GDM1 (cell line): ENCODE data around the gene RTN4R.
"Not testable (repeated sequence)": the region's sequence is repeated elsewhere in the genome, so short reads cannot be mapped to it uniquely, and the experiment has no call there.

Experiments
- DNase-seq: peaks from one replicate; lab custom pipeline; 2025; lab: John Stamatoyannopoulos, UW

Gene RTN4R

DNA sequence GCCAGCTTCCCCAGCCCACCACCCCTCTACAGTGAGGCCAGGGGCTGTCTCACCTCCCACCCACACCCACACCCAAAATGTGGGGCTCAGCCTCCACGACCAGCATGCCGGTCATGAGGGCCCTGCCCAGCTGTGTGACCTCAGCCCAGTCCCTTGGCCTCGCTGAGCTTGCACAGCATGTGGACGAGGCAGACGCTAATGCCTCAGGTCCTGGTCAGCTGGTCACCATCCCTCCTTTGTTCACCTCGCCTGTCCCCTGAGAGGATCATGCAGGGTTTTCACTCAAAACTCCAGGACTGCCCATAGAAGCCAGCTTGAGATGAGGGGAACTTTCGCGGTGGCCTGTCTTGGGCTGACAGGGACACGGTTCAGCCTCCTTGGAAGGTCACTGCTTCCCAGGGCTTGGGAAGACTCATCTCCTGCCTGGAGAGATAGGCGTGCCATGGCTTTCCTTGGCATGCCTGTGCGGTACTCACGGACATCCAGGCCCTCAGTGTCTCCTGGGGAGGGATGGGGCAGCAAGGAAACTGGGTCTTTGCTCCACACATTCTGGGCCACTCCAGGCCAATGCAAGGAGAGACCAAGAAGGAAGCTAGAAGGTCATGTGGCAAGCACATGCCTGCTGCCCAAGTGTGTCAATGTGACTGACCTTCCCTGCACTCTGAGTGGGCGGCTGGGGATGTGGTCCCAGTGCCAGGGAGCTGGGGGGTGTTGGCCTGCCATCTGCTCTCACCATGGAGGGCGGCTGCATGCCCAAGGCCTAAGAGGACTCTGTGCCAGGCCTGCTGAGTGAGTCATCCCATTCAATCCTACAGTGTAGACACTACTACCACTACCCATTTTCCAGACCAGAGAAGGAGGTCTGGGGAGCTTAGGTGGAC, 3.2 kb upstream of the RTN4R start:
- no peak for DNase-seq

DNA sequence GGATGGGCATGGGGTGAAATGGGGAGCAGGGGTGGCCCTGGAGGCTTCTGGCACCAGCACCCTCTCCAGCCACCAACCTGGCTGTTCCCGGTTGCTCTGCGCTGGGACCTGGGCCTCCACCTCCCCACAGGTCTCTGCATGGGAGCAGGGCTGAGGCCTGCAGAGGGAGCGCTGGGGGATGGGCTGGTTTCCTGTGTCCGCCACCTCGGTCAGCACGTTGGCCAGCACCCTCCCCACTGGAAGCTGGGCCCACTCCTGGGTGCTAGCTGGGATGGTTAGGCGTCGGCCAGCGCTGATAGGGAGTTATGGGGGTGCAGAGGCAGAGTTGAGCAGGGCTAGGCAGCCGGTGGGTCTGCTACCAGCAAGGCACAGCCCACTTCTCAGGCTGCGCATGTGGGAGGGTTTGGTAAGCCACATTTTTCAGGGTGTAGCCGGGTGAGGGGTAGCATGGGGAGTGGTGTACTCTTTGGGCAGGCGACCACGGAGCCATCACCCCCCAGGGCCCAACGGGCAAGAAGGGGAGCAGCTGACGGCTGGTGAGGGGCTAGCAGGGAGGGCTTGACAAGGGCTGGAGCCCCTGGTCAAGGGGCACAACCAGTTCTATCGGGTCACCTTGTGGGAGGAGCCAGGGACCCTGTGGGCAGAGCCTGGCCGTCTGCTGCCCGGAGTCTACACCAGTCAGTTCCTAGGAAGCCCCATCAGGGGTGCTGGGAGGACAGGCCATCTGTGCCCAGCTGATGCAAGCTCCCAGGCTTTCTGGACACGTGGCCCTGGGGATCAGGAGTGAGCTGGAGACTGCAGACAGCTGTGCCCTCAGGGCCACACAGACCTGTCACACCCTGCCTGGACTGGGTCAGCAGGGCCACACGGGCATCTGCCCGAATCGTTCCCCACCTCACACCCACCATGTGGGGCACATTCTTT, 2.3 kb upstream of the RTN4R start:
- not testable (repeated sequence) for DNase-seq

DNA sequence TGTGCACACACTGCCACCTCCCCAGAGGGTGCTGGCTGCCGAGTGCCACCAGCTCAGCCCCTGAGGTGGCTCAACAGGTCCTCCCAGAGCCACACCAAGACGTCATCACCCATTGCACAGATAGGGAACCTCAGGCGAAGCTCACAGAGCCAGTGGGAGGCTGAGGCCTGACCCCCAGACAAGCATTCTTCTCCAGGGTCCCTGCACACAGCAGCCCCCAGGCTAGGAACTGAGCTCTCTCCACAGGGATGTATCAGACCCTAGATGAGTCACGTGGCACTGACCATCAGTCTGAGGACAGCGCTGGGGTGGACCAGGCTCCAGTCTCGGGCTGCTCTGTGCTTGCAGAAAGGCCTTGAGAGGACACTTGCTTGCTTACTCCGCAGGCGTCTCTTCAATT, 1.6 kb upstream of the RTN4R start:
- DNase-seq, result not testable (repeated sequence)

DNA sequence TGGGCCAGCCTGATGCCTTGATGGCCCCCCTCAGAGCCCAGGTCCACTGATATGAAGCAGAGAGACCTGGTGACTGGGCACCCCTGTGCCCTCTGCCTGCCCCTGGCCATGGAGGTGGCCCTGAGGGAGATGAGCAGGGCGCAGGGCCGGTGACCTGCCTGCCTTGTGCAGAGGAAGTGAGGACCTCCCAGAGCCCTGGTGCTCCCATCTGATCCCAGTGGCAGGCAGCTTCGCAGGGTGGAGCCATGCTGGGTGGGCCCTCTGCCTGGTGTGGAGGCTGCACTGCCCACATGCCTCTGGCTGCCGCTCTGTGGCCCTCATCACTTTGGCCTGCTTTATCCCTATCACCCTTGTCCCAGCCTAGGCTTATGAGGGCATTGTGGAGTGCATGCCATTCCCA, 1.1 kb upstream of the RTN4R start:
- DNase-seq, result not testable (repeated sequence)

DNA sequence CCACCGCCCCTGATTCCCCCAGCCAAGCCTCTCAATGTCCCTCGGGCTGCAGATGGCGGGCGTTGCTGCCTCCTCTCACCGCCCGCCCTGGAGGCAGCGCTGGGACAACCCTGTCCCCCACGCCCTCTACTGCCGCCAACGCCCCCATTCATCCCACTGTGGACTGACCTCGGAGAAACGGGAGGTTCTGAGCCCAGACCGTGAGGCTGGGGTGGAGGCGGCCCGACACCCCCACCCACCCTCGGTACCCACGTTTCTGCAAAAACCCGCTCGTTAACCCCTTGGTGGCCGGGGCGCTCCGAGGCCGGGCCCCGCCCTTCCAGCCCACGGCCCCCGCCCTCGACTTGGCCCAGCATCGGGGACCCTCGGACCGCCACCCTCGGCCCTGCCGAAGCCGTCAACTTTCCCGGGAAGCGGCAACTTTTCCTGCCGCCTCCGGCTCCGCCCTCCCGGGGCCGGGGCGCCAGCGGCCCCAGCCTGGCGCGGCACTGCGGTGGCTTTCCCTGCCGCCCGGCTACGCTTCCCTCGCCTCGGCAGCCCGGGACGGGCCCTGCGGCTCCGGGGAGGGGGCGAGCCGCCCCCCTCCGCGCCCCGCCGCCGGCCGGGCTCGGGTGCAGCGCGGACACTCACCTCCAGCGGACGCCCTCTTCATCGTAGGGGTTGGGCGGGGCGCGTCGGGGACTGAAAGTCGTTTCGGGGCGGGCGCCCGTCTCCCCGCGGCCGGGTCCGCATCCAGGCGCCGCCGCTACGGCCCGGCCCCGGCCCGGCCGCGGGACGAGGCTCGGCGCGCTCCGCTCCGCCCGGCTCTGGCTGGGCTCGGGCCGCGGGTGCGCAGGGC, 458 bp downstream of the RTN4R start:
- DNase-seq, result no peak

DNA sequence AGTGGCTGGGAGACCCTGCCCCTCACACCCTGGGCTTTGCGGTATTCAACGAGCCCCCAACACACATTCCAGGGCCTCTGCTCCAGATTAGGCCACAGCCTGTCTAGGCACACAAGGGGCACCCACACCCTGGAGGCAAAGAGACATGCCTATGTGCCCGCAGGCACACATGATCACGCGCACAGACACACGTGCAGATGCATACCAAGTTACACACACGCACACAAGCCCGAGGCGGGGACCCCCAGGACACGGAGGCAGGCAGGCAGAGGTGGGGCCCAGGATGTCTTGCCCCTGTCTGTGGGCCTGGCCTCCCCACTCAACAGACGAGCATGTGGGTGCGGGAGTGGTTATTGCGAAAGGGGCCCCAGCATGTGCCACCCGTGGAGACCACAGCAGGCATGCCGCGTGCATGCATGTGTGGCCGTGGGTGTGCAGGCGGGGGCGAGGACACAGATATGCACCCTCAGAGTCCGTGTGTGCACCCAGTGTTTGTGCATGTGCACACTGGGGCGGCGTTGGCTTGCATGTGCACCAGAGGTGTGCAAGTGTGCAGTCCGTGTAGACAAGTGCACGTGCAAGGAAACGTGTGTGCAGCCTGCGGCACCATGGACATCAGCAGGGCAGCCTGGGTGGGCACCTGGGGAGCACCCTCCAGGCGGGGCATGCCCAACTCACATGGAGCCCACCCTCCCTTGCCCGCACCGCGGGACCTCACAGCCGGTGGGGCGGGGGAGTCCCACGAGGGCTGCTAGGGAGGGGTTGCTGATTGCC, 1.3 kb downstream of the RTN4R start:
- not testable (repeated sequence) for DNase-seq

DNA sequence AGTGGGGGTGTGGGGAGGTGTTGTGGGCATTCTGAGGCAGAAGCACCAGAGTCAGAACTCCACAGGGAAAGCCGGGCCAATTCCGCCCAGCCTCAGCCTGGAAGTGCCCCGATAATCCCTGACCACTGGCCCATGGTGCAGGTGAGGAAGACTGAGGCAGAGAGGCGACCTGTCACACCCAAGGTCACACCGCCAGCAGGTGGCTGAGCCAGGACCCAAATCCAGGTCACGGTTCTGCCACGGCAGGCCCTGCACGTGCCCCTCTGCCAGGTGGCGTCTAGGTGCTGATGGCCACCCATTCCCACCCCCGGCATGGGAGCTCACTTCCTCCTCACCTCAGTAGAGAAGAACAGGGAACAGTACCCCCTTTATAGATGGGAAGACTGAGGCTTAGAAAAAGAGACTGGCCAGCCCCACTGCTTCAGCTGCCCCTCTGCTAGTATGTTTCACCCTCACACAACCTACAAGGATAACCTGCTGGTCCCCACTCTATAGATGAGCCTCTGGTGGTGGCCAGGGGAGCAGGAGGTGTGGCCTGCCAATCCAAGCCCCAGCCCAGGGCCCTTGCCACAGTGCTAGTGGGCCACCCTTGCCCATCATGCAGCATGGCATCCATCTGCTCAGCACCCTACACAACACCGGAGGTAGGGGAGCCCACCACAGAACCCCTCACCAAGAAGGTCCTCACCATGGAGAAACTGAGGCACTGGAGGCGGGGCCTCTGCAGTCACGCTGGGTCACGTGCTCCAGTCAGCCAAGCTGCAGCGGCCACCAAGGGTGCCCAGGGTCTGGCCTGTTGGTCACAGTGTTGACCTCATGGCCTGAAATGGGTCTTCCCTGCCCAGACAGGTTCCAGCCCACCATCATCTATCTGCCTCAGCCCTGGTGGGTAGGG, 2.1 kb downstream of the RTN4R start:
- not testable (repeated sequence) for DNase-seq

DNA sequence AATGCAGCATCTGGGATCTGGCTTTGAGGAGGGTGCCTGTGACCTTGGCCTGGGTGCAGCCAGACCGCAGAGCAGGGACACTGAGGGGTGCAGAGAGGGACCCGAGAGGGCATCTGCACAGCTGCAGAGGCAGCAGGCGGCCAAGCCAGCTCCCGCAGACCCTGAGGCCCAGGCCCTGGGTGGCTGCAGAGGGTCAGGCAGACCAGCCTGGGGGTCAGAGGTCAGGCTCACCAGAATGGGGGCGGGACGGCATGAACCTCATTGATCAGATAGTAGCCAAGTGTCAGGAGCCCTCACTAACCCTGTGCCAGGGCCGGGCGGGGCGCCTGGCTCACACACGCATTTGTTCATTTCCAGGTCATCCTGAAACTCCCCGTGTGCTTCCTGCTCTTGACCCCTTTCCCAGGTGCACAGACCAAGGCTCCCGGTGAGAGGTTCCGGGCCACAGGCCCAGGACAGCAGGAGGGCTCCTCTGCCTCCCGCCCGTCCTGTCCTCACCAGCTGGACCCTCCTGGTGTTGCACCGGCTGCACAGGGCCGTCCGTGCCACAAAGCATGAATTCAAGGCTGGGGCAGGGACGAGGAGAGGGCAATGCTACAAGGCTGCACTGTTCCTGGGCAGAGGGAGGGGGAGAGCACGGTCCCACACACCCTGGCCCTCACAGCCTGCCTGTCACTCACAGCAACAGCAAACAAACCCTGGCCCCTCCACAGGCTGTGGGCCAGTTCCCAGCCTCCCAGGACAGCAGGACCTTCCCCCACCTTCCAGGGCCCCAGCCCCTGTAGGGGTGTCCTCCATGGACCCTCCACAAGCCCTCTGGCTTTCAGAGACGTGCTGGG, 3.3 kb downstream of the RTN4R start:
- no peak for DNase-seq

DNA sequence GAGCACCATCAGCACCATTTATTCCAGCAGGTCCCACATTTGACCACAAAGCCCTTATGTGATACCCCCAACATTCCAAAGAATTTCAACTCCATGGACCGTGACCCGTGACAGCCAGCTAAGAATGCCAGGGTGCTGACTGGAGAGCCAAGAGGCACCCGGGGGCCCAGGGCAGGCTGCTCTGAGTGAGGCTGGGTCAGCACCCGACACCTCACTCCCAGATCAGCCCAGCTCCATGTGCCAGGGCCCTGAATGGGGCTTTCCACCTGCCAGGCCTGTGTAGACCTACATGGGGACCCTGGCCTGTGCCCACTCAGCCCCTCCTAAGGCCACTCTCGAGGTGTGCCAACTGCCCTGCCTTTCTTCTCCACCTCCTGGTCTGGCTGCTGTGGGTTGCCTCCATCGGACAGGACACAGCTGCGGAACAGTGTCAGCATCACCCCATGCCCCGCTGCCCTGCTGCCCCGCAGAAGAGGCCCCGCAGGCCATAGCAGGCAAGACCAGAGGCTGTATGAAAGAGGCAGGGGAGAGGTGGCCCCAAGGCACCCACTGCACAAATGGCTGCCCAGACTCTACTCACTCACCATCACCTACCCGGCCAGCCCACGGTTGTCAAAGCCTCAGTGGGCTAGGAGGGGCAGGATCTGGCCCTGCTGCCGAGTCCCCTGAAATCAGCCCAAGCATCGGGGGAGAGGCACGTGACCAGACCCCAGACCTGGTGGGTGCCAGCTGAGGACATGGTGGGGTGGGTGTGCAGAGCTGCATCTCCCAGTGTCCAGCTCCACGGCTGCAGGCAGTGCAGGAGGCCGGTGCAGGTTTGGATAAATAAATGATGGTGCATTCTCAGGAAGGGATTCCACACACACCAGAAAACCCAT, 4.5 kb downstream of the RTN4R start:
- not testable (repeated sequence) for DNase-seq

DNA sequence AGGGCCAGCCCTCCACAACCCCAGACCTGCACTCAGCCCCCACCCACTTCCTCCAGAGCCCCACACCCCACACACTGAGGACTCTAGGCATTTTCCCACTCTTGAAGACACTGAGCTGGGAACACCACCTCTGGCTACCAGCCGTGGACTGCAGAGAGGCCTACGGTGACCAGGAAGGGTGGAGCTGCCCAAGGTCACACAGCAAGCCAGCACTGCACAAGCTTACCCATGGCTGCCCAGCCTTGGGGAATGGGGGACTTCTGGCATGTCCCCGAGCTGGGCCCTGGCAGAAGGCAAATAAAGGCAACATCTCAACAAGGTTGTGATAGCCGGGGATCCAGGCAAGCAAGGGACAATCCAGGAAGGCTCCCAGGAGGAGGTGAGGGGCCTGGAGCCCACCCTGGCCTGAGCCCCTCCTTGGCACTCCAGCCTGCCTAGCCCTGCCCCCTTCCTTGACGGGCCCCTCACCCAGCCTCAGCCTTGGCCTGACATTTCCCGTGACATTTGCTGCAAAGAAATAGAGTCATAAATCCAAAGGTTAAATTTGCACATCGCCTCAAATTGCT, 5.5 kb downstream of the RTN4R start:
- DNase-seq, result no peak

DNA sequence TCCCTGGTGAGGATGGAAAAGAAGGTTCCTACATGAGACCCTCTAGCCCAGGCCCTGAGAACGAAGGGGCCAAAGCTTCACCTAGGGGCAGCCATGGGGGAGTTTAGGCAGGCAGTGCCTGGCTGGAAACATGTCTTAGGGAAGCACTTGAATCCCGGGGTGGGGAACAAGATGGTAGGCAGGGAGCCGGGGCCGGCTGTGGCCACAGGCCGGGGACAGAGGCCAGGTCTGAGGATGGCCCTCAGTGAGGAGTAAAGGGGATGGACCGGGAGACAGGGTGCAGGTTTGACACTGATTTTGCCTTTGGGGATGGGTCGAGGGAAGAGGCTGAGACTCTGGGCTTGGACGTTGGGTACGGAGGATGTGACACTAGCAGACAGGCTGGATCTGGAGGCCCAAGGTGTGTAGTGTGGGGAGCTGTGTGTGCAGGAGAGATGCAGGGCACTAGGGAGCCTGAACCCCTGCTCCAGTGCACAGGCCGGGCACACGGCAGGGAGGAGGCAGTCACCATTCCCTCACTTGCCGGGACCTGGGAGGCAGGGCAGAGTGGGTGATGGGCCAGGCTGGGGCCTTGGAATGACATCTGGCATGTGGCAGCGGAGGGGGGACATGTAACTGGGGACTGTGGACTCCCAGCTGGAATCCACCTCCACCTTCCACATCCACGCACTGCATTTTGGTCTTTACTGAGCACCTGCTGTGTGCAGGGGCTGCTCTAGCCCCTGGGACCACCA, 6.1 kb downstream of the RTN4R start:
- no peak for DNase-seq

DNA sequence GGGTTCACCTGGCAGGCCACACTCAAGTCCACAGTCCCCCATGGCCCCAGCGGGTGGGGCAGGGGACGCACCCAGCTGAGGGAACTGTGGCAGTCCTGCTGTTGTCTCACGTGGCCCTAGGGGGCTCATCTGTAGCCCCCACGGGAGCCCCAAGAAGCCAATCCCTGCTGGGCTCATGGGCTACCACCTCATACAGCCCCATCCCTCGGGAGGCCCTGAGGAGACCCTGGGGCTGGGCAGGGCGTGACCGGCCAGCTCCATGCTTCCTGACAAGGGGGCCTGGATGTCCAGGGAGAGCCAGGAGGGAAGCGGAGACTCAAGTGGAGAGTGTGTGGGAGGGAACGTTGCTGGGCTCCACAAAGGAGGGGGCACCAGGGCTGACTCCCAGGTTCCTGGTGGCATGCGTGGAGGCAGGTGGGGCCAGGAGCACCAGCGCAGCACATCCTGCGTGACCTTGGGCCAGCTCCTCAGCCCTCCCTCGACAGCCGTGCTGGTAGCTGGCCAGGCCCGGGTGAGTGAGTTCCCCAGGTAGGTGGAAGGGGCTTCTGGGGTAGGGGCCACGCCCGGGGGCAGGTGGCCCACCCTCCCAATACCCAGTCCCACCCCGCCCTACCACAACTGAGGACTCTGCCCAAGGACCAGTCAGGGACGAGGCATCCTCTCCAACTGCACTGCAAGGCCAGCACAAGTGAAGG, 7.9 kb downstream of the RTN4R start:
- no peak for DNase-seq

DNA sequence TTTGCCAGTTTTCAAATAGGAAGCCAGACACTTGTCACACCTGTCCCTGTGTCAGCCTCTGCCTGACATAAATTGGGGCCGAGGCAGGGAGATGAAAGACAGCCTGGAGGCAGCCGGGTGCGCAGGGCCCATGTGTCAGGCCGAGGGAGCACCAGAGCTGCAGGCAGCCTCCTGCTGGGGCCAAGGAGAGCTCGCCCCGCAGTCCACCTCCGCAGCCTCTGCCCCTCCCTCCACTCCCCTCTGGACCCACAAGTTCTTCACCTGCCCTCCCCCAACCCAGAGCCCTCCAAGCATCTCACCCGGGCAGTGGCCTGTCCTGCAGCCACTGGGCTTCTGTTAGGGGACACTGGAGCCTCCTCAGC, 8.8 kb downstream of the RTN4R start:
- DNase-seq, result no peak

DNA sequence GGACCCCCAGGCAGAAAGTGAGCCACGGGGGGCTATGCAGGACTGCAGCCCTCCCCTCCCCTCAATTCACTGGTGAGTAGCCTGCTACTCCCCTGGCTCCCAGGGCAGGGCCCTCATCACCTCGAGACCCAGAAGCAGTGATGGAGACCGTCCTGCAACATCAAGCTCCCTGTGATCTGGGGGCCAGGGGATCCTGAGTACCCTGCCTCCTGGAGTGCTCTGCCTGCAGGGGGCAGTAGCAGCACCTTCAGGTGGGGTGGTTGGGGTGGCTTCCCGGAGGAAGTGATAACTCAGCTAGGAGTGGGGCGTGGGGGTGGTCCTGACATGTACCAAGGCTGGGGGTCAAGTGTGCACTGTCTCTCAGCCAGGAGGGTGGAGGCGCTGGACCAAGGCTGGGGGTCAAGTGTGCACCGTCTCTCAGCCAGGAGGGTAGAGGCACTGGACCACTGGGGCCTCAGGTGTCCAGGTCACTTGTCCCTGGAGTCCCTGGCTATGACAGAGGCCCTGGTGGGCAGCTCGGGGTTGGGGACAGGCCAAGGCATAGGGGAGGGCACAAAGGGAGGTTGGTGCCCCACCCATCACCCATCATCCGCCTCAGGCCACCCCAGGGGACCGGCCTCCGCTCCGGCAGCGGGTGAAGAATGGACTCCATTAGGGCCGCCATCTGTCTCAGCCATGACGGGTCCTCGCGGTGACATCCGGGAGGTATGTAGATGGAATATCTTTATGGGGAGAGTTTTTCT, 9.4 kb downstream of the RTN4R start:
- no peak for DNase-seq

DNA sequence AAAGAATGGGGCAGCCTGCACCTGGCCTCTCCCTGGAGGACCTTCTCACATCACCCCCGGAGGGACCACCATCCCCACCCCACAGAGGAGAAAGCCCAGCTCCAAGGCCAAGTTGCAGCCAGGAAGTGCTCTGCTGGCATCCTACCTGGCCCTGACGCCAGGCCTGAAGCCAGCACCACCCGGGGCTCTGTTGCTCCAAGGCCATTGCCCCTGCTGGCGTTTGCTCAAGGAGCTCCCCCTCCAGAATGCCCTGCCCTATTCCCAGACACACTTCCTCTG, 10.2 kb downstream of the RTN4R start:
- no peak for DNase-seq
